GM12864 (cell line): ENCODE measurements around the gene ODC1.

Source experiments
- DNase-seq: peaks from one replicate; pipeline ENCODE4 v3.0.0-alpha.2; 2011; ENCODE audit warnings: low read depth
- H3K4me3 ChIP-seq: 2 replicates; pipeline ENCODE4 v1.5.1; 2011; ENCODE audit warnings: mild to moderate bottlenecking, low read depth, low read length, control low read depth
- TF ChIP-seq, protein P1 (sequence below): IDR thresholded peaks from 2 replicates; pipeline ENCODE4 v1.5.1; 2011; ENCODE audit warnings: low read depth, mild to moderate bottlenecking, moderate library complexity, low read length, control low read depth, inconsistent platforms; ENCODE audit errors: missing control alignments

ODC1 gene

GRCh38 chr2:10392100-10392499 is 56.0 kb downstream of the ODC1 start:
- H3K4me3 ChIP-seq = no peak overlapping the region
- TF ChIP-seq, protein P1, sequence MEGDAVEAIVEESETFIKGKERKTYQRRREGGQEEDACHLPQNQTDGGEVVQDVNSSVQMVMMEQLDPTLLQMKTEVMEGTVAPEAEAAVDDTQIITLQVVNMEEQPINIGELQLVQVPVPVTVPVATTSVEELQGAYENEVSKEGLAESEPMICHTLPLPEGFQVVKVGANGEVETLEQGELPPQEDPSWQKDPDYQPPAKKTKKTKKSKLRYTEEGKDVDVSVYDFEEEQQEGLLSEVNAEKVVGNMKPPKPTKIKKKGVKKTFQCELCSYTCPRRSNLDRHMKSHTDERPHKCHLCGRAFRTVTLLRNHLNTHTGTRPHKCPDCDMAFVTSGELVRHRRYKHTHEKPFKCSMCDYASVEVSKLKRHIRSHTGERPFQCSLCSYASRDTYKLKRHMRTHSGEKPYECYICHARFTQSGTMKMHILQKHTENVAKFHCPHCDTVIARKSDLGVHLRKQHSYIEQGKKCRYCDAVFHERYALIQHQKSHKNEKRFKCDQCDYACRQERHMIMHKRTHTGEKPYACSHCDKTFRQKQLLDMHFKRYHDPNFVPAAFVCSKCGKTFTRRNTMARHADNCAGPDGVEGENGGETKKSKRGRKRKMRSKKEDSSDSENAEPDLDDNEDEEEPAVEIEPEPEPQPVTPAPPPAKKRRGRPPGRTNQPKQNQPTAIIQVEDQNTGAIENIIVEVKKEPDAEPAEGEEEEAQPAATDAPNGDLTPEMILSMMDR = no peak
- no peak for DNase-seq

GRCh38 chr2:10390369-10390801 is 57.7 kb downstream of the ODC1 start:
- TF ChIP-seq, protein P1 = no peak
- no peak for DNase-seq
- H3K4me3 ChIP-seq = no peak overlapping the region
